Heart left ventricle (tissue), 13 donors: ENCODE data around the gene ITPK1.

Experiments
- POLR2A ChIP-seq, 2 donors: fragments of 450-650 bp; IDR thresholded peaks; one replicate each; pipeline ENCODE4 v1.6.1; 2017; ENCODE audit warnings: antibody characterized with exemption in 2 of 2, mild to moderate bottlenecking in 2 of 2, moderate library complexity in 2 of 2
- TF ChIP-seq, protein P1 (sequence below), 12 donors: fragments of 200-600 bp; sonication (generic) in 4 of 12; IDR thresholded peaks; one replicate each; pipeline versions ENCODE4 v1.5.0 to v1.8.0; 2018 to 2022; ENCODE audit warnings: antibody characterized with exemption in 12 of 12, mild to moderate bottlenecking in 5 of 12
- donor health status: ischemic (EF 13 %, LVEDD 7.1; RV severe dilation, severe dysfunction).
- donor health status: DM: no; HTN: yes; CAD: no.
- donor health status: DM: no; HTN: no; CAD: no.
- donor health status: ischemic (EF 25% LVEDD 6.9; RV normal size, moderate dysfunction).
- donor health status: ischemic (EF 25% LVEDD 5.7; RV mildly dilated, moderate dysfunction).
- donor health status: ischemic (EF 35%, LVEDD 5.7; RV mildly dilated, moderate dysfunction).
- donor health status: nonischemic (EF 11% LVEDD 7.7; RV severe dilation, severe dysfunction).
- donor health status: DM: yes; HTN: yes; CAD: no.
- donor health status: PGD.
- donor health status: ischemic (EF 29% LVEDD 5.4; RV normal size, mild dysfunction).
- donor health status: nonischemic (EF 23%, LVEDD 6.1; RV moderate dilation, normal function).

- no peak for TF ChIP-seq POLR2A (IDR thresholded peaks at IDR 0.05)
- TF ChIP-seq, protein P1, sequence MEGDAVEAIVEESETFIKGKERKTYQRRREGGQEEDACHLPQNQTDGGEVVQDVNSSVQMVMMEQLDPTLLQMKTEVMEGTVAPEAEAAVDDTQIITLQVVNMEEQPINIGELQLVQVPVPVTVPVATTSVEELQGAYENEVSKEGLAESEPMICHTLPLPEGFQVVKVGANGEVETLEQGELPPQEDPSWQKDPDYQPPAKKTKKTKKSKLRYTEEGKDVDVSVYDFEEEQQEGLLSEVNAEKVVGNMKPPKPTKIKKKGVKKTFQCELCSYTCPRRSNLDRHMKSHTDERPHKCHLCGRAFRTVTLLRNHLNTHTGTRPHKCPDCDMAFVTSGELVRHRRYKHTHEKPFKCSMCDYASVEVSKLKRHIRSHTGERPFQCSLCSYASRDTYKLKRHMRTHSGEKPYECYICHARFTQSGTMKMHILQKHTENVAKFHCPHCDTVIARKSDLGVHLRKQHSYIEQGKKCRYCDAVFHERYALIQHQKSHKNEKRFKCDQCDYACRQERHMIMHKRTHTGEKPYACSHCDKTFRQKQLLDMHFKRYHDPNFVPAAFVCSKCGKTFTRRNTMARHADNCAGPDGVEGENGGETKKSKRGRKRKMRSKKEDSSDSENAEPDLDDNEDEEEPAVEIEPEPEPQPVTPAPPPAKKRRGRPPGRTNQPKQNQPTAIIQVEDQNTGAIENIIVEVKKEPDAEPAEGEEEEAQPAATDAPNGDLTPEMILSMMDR (IDR thresholded peaks at IDR 0.05) = no peak
These were observed 191.5 kb downstream of the ITPK1 start for GRCh38 chr14:92924247-92924646.
